GM18498 (cell line): ENCODE data around the gene RETREG2.

Source experiments
- ATAC-seq: cut with Tn5 transposase; IDR thresholded peaks from one replicate; pipeline ENCODE4 v1.9.1; 2021; ENCODE audit warnings: mild to moderate bottlenecking, moderate library complexity; ENCODE audit not compliant: unreplicated experiment

RETREG2 gene

DNA sequence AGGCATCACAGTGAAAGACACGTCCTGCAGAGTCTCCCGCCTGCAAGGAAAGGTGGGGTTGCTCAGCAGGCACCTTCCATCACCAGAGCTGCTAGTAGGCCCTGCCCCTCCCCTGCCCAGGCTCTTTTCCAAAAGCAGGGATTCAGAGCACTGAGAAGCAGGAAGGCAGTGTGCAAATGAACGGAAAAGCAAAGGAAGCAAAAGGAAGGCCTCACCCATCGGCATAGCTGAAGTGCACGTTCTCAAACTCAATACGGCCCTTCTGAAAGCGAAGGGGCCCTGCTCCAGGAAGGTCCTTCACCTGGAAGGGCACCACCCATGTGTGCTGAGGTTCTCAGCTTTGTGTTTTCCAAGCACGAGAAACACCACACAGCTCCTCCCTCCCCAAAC, 34.9 kb downstream of the RETREG2 start:
- ATAC-seq, result no peak

DNA sequence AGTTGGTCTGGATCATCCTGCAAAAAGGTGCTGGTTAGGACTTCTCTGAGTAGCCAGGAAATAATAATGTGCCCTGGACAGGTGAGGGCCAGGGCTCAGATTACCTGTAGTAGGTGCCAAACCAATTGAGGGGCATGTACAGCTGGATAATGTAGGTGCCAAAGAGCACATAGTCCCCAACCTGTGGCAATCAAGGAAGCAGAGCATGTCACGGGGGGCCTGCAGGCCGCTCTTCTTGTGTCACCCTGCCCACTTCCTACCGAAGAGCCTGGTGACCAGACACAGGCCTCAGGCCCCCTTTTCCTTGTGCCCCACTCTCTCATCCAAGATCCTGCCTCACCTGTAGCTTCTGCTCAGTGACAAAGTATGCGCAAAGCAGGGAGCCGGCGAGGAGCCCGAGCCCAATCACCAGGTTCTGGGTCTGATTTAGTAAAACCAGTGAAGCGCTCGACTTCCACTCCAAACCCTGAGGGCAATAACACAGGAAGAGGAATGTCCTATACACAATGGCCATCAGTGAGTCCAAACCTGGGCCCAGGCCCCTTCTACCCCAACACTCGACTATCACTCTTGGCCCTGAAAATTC, 35.5 kb downstream of the RETREG2 start:
- no peak for ATAC-seq

DNA sequence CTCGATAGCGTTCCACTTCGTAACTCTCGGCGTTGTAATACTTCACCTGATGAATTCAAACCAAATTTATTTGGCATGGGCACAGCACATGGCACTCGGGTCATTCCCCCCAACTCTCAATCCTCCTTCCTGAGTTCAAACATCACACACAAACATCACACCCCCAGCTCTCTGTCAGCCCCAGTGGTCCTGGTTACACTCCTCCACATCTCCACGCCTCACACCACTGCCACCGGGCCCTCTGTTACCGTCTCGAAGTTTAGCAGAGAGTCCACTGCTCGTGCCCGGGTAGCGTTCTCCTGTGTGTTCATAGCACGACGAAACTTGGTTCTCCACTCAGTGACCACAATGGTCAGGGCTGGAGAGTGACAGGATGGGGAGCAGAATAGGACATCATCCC, 36.1 kb downstream of the RETREG2 start:
- no peak for ATAC-seq

DNA sequence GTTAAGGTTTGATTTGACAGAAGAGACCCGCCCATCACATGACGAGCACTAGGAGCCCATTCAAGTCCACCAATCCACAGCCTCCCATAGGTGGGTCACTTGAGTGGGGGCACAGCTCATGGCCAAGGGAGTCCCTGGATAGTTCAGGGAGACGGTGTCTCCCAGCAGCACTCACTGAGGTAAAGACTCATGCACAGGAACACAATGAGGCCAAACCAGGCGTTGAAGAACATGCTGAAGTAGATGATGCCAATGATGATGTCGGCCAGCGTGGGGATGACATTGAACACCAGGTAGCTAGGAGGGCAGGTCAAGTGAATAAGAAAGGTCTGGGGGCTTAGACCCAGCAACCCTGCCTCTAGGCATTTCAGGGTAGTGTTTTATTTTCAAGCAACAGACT, 36.7 kb downstream of the RETREG2 start:
- ATAC-seq, result no peak

DNA sequence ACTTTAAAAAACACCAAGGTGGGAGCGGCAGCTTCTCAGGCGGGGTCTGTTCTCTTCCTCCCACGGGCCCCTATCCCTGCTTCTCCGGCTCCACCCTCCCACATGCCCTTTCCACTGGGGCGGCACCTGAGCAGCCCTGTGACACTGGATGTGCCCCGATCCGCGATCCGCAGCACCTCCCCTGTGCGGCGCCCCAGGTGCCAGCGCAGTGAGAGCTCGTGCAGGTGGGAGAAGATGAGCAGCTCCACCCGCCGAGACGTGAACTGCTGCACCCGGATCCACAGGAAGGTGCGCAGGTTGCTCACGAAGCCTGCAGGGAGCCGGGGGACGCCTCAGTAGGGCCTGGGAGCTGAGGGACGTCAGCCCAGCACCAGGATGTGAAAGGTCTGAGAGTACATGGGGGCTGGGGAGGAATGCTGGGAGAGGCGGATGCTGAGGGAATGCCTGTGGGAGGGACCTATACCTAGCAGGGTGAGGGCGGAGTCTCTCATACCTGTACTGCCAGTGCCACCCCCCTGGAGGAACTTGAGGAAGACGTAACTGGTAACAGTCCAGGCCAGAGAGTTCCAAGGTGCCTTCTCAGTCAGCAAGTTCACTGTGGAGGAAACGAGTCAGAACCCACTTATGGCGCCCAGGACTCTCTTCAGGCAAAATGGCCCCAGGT, 37.9 kb downstream of the RETREG2 start:
- no peak for ATAC-seq

DNA sequence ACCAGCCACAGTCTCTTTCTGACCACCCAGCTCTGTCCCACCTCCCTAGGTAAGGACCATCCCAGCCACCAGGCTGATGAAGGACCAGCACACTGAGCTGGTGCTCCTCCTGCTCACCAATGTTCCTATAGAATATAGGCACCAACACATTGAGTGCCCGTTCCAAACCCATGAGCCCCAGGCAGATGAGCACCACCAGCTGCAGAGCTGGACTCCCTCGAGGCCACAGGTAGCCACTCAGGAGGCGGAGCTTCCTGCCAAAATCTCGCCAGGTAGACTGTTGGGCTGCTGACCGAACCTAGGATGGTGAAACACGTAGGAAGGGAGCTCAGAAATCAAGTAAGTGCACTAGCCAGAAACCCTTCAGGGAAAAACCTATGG, 38.5 kb downstream of the RETREG2 start:
- no peak for ATAC-seq

DNA sequence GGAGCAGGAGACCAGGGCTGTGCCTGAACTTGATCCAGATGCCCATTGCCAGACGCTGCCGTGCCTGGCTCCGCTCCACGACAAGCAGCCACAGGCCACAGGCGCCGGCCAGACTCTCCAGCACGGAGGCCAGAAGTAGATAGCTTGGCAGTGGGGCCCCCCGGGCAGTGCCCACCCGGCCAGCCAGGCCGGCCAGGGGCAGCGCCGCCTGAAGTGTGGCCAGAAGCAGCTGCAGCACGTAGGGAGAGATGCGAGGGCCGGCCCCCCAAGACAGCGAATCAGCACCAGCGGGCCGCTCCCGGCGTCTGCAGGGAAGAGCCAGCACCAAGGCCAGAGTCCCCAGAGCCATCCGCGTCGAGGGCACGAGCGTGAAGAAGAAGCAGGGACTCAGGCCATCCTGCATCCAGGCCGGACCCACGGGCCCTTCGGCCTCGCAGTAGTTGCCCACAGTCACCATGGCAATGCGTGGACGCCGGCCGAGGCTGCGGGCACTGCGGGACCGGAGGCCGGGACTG, 40.2 kb downstream of the RETREG2 start:
- ATAC-seq, result peak; percentile 27

DNA sequence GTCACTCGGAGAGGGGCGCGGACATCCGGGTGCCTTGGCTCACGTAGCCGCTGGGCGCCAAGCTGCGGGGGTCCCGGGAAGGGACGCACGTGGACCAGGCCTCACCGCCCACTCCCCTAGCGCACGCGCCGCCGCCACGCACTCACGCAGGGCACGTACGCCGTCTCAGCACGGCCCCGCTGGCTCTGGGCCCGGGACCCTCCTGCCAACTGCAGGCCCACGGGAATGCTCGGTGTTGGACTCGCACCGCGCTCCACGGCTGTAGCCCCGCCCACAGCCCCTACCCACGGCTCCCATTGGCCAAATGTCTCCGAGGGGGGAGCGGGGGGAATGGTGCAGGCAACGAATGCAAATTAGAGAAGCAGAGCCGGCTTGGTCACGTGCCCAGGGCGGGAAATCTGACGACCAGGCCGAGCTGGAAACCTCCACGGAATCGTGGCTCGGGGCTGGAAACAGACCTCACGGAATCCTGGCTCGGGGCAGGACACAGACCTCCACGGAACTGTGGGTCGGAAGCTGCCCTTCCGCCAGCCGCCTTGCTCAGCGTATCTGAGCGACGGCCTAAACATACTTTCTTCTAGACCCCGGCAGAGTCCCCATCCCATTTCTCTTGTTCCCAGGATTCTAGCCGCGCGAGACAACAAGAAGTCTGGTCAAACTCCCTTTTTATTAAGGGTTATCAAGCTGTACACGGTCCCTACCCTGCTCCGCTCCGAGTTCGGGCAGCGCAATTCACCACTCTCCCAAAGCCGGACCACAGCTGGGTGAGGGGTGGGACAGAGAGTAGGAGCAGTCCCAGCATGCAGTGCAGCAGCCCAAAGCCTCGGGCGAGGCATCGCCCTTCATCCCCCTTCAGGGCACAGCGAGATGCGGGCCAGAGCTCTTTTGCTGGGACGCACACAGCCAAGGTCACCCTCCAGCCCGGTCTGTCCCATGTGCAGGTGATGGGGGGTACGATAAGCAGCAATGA, 40.9 kb downstream of the RETREG2 start, which contains the start of gene ABCB6:
Gene ABCB6, minus strand, starts transcription at position 227 of the 970 bp plus-strand sequence. CDS start 285 bp downstream, outside the sequence.
- ATAC-seq, result peak; percentile 84

DNA sequence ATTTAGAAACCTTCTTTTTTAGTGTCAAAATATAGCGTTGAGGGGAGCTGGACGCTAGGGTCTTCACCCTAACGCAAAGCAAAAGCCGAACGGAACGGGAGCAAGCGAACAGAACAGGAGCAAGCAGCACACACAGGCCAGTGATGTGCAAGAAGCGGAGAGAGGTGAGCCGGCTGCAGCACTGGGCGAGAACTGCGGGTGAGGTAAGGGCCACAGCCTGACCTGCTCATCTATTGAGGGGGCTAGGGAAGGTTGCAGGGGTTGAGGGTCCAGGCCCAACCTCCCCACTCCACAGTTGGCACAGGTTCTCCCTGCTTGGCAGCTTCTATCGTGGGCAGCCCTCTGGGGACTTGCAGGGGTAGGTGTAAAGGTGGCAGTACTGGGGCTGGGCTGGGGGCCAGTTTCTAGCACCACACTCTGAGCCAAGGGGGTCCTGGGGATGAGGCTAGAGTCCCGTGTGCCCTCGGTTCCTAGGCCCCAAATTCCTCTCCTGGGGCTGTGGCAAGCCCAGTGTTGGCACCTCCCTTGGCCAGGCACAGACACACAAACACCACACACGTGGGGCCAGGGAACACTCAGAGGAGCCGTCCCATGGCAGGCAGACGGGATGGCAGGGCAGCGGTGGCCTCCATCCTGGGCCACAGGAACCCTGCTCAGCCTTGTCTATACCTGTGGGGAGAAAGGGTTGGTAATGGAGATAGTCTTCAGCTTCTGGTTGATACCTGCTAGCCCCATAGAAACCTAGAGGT, 41.9 kb downstream of the RETREG2 start:
- no peak for ATAC-seq

DNA sequence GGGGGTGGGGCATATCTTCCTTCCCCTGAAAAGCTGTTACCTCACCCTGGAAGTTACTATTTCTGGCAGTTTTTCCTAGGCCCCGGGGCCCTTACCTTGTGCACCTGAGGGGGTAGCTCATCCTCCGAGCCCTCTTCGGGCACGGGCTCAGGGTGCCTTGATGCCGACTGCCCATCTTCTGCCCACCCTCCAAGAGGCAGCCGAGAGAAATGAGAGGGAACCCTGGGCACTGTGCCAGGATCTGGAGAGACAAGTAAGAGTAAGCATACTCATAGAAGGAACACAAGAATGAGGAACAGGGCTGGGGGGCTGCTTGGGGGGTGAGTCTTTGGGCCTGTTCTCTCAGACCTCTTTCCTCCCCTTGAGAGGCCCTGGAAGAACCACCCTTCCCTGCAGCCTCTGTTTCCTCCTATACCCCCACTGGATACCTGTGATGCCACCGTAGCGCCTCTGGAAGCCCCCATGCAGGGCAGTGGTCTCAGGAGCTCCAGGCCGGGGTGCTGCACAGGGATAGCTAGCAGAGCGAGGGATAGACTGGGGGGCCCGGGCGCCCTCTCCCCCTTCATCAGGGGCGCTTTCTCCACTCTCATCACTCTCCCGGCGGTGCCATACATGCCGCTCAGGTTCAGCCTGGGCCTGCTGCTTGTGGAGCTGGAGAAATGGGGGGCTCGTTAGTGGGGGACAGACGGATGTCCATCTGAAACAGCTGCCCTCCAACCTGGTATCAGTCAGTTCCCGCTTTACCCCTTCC, 42.8 kb downstream of the RETREG2 start:
- no peak for ATAC-seq

DNA sequence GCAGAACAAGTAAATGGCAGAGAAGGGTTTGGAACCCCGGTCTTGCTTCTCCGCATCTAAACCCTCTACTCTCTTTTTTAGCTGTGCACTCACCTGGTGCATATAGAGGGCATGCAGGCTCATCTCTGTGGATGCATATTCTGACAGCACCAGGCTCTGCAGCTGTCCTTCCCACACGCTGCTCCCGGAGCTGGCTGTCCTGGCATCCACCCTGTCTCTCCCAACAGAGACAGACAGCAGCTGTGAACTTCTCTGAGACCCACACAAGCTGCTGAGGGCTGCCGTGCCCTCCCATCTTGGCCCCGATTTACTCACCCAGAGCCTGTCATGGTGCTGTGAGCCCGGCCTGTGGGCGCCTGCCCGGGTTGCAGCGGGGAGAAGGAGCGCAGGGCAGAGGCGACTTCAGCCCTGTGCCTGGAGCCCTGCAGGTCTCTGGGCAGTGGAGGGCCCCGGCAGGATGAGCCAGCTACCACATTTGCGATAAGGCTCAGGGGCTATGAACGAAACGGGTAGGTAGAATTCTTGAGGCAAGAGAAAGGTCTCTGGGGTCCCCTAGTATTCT, 44.0 kb downstream of the RETREG2 start:
- no peak for ATAC-seq

DNA sequence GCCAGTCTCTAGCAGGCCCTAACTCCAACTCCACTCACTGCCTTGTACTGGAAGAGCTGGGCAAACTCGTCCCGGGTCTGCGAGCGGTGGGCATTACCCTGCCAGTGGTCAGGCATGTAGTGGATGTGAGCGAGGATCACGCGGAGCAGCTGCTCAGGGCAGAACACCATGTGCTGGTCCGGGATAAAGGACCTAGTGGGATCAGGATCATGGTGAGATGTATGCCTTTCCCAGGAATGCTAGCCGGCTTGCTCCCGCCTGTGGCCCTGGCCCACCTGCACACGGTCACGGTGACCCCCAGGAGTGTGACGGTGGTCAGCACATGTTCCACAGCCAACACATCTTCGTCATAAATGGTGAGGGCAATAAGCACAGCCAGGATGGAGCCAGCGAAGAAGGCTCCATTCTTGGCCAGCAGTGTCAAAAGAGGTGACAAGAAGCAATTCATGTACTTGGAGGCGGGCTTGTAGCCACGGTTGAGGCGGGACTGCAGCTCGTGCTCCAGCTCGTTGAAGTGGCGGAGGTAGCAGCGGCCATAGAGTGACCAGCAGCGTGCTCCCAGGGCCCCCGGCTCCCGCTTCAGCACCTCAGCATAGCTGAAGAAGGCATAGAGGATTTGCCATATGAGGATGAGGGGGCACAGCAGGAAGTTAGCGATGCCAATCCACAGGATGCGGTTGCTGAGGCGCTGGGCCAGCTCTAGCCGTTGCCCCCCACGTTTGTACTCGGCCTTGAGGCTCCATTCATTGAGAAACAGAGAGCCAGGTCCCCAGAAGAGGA, 45.9 kb downstream of the RETREG2 start:
- ATAC-seq, result no peak

DNA sequence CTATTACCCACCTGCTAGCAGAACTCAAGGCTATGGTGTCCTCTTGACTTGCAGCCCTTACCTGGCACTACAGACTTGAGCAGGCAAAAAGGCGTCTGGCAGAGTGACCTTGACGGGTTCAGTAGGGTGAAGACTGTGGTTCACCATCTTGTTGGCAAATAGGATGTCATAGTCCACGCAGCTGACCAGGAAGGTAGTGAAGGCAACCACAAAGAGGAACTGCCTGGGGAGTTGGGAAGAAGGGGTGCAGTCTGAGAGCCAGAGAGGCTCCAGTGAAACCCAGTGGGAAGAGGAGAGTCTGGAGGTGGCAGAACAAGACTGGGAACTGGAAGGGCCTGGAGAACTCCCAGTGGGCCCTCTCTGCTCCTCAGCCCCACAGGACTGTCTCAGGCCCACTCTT, 47.3 kb downstream of the RETREG2 start:
- ATAC-seq, result no peak

DNA sequence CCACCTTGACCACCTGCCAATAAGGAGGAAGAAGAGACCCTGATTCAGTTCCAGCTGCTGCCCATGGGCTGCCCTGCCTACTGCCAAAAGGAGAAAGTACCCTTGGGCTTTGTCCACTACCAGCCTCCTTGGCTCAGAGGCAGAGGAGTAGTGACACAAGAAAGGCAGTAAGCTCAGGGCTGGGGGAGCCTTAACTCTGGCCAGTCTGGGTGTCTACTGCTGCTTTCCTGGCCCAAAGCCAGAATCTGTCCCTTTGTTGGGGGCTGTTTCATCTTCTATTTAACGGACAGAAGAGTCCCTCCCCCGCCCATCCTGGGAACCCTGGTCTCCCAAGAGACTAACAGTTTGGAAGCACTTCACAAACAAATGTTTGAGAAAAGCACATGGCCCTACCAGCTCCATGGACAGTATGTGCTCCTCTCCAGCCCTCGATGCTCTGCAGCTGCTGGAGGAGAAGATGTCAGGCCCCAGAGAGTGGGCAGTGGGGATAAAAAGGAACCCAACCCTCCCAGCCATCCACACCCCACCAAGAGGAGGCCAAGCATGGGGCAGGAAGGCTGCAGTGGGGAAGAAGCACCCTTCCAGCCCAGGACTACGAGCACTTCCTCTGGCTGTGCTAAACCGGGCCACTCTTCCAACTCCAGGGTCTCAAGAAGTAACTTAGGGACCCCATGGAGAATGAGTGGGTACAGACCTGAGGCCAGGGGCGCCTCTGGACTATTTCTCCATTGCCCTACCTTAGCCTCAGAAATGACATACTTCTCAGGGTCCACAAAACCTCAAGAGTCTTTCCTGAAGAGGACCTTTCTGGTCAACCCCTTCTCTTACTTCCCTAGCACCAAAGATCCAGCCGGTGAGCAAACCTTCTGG, 50.2 kb downstream of the RETREG2 start:
- ATAC-seq, result no peak

DNA sequence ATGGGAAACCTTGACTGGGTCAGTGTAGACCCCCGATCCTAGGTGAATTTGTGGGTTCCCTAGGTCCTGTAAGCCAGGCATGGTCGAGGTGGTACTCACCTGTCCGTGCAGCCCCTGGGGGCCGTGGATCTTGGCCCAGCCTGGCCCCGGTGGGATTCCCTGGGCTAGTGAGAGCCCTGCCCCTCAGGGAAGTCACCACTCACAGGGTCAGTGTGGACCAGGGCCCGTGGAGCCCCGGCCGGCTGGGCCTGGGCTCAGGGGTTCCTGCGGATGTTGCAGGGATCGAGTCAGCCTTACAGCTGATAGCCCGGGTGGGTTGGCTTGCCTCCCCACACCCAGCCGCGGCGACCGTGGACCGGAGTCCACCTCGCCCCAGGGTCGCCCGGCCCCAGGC, 50.8 kb downstream of the RETREG2 start:
- ATAC-seq, result no peak

DNA sequence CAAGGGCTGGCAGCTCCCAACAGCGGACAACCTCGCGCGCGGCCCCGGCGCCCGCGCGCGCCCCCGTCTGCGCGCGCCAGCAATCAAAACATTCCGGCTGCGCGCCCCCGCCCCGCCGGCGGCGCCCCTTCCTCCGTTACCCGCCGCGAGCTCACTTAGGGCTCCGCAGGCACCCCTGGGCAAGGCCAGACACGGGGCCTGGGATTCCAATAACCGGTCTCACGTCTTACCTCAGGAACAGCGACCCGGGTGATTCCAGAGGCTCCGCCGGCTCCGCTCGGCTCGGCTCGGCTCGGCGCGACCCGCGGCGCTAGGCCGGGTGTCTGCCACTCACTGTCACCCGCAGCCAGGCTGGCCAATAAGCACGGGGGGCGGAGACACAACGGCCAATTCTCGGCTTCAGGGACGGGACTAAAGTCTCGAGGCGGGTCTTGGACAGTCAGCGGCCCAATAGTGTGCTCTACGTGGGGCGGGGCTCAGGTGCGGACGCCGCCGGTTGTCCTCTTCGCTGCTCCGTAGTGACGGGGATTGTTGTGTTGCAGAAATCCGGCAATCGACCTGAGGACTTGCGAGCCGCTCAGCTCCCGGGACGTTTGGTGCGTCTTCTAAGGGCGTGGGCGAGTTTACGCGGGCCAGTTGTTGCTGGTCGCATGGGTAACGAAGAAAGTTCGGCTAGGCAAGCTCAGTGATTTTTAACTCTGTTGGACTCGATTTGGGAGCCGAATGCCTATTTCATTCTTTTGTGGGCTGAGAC, 51.4 kb downstream of the RETREG2 start, which contains the start of the genes ANKZF1 and ATG9A:
Gene ANKZF1, plus strand, starts transcription at position 502 of the 754 bp plus-strand sequence. CDS start 452 bp downstream, outside the sequence.
Gene ATG9A, minus strand, starts transcription at position 332 of the 754 bp plus-strand sequence. CDS start 1,612 bp downstream, outside the sequence.
- ATAC-seq, result peak; percentile 96

DNA sequence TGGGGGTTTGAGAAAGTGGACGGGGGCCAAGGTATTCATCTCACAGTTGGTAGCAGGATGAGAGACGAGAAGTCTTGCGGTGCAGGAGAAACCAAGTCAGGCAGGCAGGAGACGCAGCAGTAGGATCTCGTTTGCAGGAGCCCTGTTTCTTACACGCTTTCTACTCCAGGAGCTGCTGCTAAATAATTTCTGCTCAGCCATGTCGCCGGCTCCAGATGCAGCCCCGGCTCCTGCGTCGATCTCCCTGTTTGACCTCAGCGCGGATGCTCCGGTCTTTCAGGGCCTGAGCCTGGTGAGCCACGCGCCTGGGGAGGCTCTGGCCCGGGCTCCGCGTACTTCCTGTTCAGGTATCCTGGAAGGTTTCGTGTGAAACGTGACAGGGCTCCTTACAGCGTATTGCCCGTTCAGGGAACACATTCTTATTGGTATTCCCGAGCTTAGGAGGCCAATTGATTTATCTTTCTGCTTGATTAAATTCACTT, 52.0 kb downstream of the RETREG2 start:
- ATAC-seq, result no peak
